ENCODE results near the gene ANKRD1.
A peak's percentile ranks its signal among the peaks of the same experiment; 100 is the strongest.
"Not testable (repeated sequence)": the region's sequence is repeated elsewhere in the genome, so short reads cannot be mapped to it uniquely, and the experiment has no call there.

ANKRD1 gene

DNA sequence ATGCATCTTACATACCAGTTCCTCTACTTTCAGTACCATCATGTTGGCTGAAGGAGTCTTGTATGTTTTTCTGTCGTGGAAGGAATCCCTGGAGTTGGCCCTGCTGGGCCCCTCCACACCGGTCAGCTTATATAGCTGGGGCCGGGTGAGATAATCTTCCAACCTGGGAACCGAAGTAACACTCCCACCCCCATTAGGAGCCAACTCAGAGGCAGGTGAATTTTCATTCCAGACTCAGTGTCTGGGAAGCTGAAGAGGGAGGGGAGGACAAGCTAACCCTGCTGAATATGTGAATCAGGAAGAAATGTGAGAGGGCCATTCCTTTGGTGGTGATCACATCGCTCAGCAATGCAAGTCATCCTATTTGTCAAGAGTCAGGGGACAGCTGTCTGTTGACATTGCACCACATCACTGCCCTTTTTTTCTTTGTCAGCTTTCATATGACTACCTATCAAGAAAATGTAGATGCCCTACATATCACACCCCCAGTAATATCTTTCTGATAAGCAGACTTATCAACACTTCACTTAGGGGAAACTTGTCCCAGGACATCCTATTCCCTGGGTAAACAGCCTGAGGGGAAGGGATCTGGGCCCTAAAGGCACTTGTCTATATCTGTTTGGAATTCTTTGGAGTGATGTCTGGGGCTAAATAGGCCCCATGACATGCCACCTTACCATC lies at the start of gene ANKRD1:
ANKRD1 (minus strand) TSS at position 102 of the 681 bp plus-strand sequence; CDS start at position 42, 60 bp downstream.
- peak; percentile 77 for DNase-seq (ENCODE audit: low read depth)

GRCh38 chr10:90969947-90970673 lies 49.2 kb upstream of the ANKRD1 start:
- DNase-seq (ENCODE audit: low read depth), result peak; percentile 61

DNA sequence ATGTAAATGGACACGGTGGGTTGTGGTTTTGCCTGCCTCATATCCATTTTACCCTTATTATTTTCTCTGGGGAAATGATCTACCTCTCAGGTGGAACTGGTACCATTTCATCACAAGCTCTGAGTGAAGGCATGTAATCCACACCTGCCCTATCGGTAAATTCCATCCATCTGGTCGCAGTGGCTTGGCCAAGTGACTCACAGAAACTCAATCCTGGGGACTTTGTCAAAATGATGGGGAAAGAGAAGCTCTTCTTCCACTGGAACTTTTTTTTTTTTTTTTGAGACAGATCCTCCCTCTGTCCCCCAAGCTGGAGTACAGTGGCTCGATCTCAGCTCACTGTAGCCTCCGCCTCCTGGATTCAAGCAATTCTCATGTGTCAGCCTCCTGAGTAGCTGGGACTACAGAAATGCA lies 48.2 kb upstream of the ANKRD1 start:
- no peak for DNase-seq (ENCODE audit: low read depth)

- peak; percentile 30 for DNase-seq (ENCODE audit: low read depth)
Measured at GRCh38 chr10:90968328-90969081, 47.6 kb upstream of the ANKRD1 start.

DNA sequence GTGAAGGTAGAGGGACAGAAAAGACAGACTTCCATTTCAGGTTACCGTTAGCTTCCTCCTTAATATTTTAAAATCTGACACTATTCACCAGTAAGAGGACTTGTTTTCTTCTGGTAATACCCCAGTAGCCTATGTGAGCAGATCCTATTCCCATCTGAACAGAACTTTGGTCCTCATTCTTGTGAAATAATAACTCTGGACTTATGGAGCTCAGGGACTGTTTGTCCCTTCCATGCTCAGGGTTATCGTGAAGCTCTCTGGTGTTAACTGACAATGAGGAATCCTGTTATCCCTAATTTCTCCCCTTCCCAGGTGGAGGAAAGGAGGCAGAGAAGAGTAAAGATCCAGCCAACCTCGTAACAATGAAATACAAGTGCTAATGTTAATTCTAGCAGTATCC lies 47.0 kb upstream of the ANKRD1 start:
- no peak for DNase-seq (ENCODE audit: low read depth)

DNA sequence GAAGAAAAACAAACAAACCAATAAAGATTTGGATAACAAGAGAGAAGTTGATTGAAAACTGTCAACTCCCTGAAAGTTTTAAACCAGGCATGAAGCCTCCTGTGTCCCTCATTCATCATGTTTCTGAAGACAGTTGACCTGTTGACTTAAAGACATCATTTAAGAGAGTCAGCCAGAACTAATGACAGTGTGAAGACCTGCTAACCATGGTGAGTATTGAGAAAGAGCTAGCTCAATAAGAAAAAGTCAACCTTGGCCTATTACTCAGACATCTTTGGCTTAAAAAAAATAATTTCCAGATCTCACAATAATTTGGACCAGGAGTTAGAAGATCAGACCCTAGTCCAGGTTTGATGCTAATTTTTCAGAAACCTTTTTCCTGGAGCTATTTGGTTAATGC lies 45.3 kb upstream of the ANKRD1 start:
- DNase-seq (ENCODE audit: low read depth), result no peak

DNA sequence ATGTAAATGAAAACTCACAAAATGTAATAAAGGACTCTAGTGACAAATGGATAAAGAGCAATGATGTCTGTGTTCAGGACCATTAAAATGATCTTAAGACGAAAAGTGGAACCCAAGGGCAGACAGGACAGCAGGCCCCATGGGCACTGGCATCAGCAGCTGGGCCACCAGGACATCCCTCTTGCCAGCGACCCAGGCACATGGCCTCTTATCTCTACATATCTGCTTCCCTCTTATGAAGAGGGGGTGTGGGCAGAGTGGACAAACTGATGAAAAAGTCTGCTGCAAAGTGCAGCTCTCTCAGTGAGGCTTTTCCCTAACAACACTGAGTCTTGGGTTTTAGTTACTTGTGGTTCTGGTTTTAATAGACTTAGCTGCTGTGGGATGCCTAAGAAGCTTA lies 44.8 kb upstream of the ANKRD1 start:
- no peak for DNase-seq (ENCODE audit: low read depth)

DNA sequence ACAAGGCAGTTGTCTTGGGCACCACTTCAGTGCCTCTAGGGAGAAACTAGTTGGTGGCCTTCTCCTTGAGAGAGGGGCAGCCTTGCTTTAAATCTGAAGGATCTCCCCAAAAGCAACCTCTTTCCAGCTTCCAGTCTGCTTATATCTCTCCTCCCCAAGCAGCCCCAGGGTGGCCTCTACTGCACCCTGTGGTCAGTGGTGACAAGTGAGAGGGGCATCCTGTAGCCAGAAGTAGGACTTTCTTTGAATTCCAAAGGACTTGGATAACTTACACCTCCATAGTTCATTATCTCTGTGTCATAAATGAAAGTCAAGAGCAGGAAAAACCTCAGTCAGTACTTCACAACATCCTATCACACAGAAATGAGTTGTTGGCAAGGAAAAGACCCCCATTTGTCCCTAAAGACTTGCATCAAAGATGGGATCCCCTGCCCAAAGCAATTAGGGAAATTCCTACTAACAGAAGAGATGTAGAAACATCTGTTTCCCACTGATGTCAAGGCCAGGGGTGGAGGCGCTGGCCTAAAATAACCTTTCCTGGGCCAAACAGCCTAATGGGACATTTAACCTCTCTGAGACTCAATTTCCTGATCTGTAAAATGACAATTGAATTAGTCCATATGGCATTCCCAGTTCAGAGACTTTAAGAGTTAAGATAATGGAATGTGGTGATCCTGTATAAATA lies 44.0 kb upstream of the ANKRD1 start:
- no peak for DNase-seq (ENCODE audit: low read depth)

DNA sequence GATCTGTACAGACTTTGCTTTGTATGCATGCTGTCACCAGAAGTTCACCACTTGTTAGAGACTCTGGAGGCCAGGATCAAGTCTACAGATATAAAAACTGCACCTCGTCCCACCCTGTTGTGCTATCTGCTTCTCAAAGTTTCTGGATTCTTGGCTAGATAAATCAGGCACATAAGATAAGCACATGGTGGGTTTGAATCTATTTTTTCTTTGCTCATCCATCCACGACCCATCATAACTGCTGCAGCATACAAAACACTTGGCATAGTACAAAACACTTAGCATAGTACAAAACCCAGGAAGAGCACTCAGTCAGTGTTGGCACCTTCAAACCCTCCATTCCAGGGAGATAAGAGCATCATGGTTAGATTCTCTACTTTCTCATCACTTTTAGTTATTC lies 42.4 kb upstream of the ANKRD1 start:
- DNase-seq (ENCODE audit: low read depth), result no peak

- peak; percentile 90 for DNase-seq (ENCODE audit: low read depth)
Measured at GRCh38 chr10:90960355-90960814, 39.5 kb upstream of the ANKRD1 start.

DNA sequence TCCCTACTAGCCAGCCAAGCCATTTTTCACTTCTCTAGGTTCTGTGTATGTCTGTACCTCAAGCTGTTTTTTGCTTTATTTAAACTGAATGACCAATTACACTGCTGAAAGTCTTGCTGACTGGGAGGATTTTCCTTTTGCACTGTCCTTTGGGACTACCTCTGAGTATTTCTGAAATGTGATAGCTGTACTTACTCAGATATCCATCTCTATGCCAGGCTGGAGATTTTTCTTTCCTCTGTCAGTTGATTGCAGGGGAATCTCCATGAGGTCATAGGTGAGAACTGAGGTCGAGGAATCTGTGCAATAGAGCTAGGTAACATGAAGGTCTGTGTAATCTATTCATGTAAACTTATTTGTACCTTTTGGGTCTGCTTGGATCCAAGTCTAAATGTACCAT lies 38.9 kb upstream of the ANKRD1 start:
- DNase-seq (ENCODE audit: low read depth), result no peak

DNA sequence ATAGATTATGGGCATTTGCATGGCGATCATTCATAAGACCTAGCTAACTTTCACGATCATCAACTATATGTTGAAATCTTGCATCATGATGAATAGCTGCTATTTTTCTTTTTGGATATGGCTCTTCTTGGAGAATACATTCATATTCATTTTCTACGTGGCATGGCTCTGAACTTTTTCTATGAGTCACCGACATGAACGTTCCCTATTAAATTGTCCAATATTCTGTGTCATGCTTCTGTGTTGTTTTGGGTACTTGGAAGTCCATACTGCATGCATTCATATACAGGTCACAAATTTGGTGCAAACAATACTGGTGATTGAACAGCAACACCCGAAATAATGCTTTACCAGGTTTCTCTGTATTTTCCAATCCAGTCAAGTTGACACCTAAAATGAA lies 37.9 kb upstream of the ANKRD1 start:
- DNase-seq (ENCODE audit: low read depth), result no peak

- peak; percentile 38 for DNase-seq (ENCODE audit: low read depth)
Measured at GRCh38 chr10:90947030-90947960, 26.4 kb upstream of the ANKRD1 start.

GRCh38 chr10:90945491-90946070 lies 24.7 kb upstream of the ANKRD1 start:
- DNase-seq (ENCODE audit: low read depth), result no peak

- no peak for DNase-seq (ENCODE audit: low read depth)
Measured at GRCh38 chr10:90944749-90945148, 23.9 kb upstream of the ANKRD1 start.

DNA sequence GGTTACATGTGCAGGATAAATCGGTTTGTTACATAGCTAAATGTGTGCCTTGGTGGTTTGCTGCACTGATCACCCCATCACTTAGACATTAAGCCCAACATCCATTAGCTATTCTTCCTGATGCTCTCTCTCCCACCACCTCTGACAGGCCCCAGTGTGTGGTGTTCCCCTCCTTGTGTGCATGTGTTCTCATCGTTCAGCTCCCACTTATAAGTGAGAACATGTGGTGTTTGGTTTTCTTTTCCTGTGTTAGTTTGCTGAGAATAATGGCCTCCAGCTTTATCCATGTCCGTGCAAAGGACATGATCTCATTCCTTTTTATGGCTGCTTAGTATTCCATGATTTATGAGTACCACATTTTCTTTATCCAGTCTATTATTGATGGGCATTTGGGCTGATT lies 22.1 kb upstream of the ANKRD1 start:
- not testable (repeated sequence) for DNase-seq (ENCODE audit: low read depth)

GRCh38 chr10:90939648-90940047 lies 18.8 kb upstream of the ANKRD1 start:
- no peak for DNase-seq (ENCODE audit: low read depth)

DNA sequence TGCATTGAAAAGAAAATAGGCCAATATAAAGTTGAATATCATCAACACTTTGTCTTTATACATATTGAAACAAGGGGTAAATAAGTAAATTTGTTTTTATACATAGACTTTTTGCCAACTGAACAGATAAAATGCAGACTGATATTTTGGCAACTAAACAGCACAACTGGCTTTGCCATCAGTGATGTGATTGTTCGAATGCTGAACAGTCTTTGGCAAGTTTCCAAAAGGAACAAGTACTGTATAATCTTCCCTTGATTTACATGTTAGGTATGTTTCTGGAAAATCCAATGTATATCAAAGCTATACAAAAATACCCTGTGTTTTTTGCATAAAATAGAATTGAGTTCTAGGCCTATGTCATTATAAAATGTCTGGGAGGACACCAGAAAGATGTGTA lies 18.2 kb upstream of the ANKRD1 start:
- no peak for DNase-seq (ENCODE audit: low read depth)

- DNase-seq (ENCODE audit: low read depth), result no peak
Measured at GRCh38 chr10:90937645-90938258, 16.9 kb upstream of the ANKRD1 start.

- no peak for DNase-seq (ENCODE audit: low read depth)
Measured at GRCh38 chr10:90936276-90936659, 15.4 kb upstream of the ANKRD1 start.
